GM10266 (cell line): Measurements from ENCODE around the gene AUTS2.
"Not testable (repeated sequence)": the region's sequence is repeated elsewhere in the genome, so short reads cannot be mapped to it uniquely, and the experiment has no call there.

Experiments
- DNase-seq: peaks from one replicate; pipeline ENCODE4 v3.0.0; 2012; ENCODE audit errors: extremely low spot score
- CTCF ChIP-seq: IDR thresholded peaks from 2 replicates; pipeline ENCODE4 v1.5.1; 2012; ENCODE audit warnings: mild to moderate bottlenecking, low read depth; ENCODE audit not compliant: control insufficient read depth, insufficient read depth; ENCODE audit errors: missing control alignments

Gene AUTS2

DNA sequence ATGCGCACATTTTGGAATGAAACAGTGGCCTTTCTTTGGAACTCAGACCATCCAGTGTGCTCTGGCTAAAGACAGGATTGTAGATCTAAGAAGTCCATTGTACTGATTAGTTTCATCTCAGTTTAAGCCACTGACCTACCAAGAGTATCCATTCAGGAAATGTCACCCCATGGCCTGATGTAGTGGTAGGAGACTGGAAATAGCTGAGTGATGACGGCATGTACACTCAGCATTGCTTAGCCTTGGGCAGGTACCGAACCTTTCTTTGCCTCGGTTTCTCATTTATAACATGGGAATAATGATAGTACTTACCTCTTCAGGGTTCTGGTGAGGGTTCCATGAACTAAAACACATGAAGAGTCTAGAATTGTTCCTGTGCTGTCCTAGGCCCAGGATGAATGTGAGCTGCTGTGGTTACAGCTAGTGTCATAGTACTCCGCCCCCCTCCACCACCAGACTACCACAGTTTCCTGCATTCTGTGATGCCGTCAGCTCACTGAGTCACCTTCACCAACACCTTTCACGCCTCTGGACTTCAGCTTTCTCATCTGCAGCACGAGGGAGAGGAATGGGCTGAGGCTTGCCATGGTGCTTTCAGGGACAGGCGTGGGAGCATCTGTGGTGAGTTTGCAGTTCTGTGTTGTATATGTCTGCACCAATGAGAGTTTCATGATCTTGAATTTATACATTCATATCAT, 1049.7 kb downstream of the AUTS2 start:
- TF ChIP-seq CTCF = no peak
- DNase-seq = peak; percentile 67

- not testable (repeated sequence) for DNase-seq
Measured at GRCh38 chr7:70648499-70648861, 1050.2 kb downstream of the AUTS2 start.

GRCh38 chr7:70649323-70649722, 1051.0 kb downstream of the AUTS2 start:
- no peak for TF ChIP-seq CTCF
- DNase-seq = no peak

- no peak for DNase-seq
- no peak for TF ChIP-seq CTCF
Measured at GRCh38 chr7:70654146-70654545, 1055.9 kb downstream of the AUTS2 start.

DNA sequence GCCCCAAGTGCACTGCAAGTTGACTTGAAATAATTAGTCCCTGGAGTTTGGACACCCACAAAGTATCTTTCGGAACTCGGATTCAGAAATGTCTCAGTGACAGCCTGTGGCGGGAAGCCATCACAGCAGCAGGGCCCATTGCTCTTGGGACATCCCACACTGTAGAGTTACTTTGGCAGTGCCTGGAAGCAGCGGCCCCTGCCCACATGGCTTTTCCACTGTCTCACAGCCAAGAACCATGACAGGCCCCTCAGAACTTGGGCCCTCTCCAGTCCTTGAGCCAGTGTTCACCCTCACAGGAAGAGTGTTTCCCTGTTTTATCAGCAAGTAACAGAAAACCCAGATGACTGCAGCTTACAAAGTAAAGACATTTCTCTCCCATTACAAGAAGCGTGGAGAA, 1056.7 kb downstream of the AUTS2 start:
- no peak for DNase-seq
- TF ChIP-seq CTCF = no peak

GRCh38 chr7:70655694-70656093, 1057.4 kb downstream of the AUTS2 start:
- no peak for TF ChIP-seq CTCF

DNA sequence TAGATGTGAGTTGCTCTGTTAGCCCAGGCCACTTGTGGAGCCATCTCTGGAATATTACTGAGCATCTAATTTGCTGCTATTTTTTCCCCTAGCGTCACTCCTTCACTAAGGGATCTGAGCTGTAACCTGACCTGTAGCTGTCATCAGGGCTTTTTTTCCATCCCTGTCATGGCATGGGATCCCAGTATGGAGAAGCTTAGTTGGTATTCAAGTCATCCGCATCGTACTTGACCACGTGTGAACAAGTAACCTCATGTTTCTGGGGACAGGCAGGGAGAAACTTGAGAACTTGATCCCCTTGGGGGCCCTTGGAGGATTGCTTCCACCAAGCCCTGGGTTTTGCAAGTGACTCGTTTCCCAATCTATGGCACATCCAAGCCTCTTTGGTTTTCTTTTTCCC, 1059.3 kb downstream of the AUTS2 start:
- no peak for TF ChIP-seq CTCF
- DNase-seq = no peak

More at GRCh38 chr7:70655694-70656093, 1057.4 kb downstream of the AUTS2 start:
- no peak for DNase-seq

DNA sequence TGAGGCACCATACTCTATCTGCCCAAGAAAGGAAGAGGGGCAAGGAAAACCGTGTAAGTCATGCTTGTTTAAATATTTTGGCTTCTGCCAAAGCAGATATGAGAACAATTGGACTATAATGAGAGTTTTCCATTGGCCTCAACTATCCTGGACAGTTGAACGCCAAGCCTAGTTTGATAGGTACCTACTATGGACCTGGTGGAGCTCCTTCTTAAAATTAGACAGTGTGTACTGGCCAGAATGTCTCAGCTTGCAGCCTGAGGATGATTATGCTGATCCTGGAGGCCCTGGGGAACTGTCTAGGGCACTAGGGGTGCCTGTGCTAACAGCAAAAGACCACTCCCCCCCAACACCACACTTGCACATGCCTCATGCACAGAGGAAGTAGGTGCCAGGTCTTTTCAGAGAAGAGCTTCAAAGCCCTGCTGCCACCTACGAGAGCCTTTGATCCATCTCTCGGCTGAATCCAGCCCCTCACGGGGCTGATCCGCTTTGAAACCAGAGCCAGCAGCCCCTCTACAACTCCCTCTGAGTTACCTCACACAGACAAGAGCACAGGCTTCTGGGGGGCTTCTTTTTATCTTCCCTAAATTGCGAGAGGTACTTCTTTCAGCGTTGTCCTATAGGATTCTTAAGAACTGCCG, 1059.8 kb downstream of the AUTS2 start:
- DNase-seq = no peak
- TF ChIP-seq CTCF = no peak
